Measurements from ENCODE around the gene DNAH7. TPM values are rescaled to one million over a fixed set of nuclear protein-coding genes. Genes with fewer than 3 reads are reported as not detected.

DNAH7 gene
- total and polyA plus RNA-seq, 9 donors: 0.30 to 27.3 (median 1.6) TPM

DNA sequence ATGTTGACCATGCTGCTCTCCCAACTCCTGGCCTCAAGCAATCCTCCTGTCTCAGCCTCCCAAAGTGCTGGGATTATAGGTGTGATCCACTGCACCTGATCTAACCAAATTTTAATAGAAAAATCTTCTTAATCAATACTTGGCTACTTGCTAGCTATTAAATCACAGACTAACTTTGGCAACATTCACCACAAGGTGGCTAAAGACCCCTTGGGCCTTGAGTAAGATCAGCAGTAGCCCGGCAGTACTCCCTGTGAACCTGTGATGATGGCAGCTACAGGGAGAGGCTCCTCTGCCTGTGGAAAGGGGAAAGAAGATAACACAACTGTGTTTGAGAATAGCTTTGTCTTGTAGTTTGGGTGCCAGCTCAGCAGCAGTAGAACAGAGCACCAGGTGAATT lies 308.8 kb downstream of the DNAH7 start:
- intact Hi-C loops (cut with DNase I): no loop called here
- Histone ChIP-seq H3K27ac (no peak overlapping the region), H3K4me1 (ENCODE audit: insufficient read depth) (no peaks in the 10 kb centered on the region), H3K27me3 (no peaks in the 10 kb centered on the region), H3K9me3 (no peaks in the 10 kb centered on the region), H3K36me3 (no peaks in the 10 kb centered on the region), H3K4me3 (no peak overlapping the region)
- no peak for DNase-seq
- 88 to 96% (median 94%) methylated on average over 1 of the region's 1 CpG for WGBS, 3 donors
- TF ChIP-seq CTCF (IDR thresholded peaks at IDR 0.05) (no peak), POLR2A (IDR thresholded peaks at IDR 0.05) (no peak), EP300 (IDR thresholded peaks at IDR 0.05) (no peak)

DNA sequence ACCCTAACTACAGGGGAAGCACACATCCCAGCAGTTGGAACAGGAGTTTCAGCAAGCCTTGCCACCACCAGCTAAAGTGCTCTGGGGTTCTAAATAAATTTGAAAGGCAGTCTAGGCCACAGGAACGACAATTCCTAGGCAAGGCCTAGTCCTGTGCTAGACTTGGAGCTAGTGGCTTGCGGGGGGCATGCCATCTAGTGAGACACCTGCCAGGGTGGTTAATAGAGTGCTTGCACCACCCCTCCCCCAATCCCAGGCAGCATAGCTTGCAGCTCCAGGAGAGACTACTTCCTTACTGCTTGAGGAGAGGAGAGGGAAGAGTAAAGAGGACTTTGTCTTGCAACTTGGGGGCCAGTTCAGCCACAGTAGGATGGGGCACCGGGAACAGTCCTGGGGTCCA lies 309.8 kb downstream of the DNAH7 start:
- 96 to 98% (median 98%) methylated on average over 3 of the region's 3 CpGs for whole genome bisulfite sequencing, 3 donors
- TF ChIP-seq POLR2A (IDR thresholded peaks at IDR 0.05) (no peak), CTCF (IDR thresholded peaks at IDR 0.05) (no peak), EP300 (IDR thresholded peaks at IDR 0.05) (no peak)
- no peaks in the 10 kb centered on the region for H3K27me3 ChIP-seq
- no peaks in the 10 kb centered on the region for H3K4me1 ChIP-seq (ENCODE audit: insufficient read depth)
- intact Hi-C loops (cut with DNase I): no loop called here
- no peak overlapping the region for H3K27ac ChIP-seq
- no peak for DNase-seq
- H3K9me3 ChIP-seq: no peaks in the 10 kb centered on the region
- H3K36me3 ChIP-seq: no peaks in the 10 kb centered on the region
- no peak overlapping the region for H3K4me3 ChIP-seq

DNA sequence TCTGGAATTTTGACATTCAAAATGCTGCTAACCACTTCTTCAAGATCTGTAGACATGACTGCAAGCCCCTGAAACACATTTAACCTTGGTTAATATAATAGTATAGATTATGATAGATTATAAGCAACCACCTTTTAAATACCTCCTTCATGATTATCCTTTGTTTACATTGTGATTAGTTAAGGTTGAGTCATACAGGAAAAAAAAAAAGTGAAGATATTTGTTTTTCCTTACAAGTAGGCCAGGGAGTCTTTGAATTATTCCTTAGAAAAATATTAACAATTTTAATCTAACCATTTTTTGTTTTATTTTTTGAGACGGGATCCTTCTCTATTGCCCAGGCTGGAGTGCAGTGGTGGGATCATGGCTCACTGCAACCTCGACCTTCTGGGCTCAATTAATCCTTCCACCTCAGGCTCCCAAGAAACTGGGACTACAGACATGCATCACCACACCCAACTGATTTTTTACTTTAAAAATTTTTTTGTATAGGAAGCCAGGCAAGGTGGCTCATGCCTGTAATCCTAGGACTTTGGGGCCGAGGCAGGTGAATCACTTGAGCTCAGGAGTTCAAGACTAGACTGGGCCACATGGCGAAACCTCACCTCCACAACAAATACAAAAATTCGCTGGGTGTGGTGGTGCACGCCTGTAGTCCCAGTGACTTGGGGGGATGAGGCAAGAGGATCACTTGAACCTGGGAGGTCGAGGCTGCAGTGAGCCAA lies 312.3 kb downstream of the DNAH7 start:
- H3K9me3 ChIP-seq: no peaks in the 10 kb centered on the region
- no peak overlapping the region for H3K4me3 ChIP-seq
- intact Hi-C loops (cut with DNase I): no loop called here
- H3K4me1 ChIP-seq (ENCODE audit: insufficient read depth): no peaks in the 10 kb centered on the region
- H3K27me3 ChIP-seq: no peaks in the 10 kb centered on the region
- no peak for TF ChIP-seq EP300 (IDR thresholded peaks at IDR 0.05)
- no peaks in the 10 kb centered on the region for H3K36me3 ChIP-seq
- WGBS, 3 donors: 71 to 83% (median 76%) methylated on average over 7 of the region's 7 CpGs
- no peak for DNase-seq
- H3K27ac ChIP-seq: no peak overlapping the region

DNA sequence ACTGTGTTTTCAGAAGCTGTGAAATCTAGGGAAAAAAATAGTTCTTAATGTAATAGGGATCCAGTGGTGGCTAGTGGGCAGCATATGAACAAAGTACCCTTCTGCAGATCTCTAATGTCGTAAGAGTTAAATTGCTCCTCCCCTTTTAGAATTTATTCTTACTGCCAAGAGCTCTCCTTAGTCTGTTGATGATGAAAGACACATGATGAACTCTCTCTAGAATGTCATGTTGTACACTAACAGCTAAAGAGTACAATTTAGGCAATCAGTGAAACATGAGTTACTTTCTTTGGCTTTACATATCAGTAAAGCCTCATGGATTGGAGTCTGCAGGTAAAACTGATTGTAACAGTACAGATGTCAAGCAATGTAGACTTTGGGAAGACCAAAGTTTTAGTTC lies 327.4 kb downstream of the DNAH7 start:
- H3K4me3 ChIP-seq: no peak overlapping the region
- no peaks in the 10 kb centered on the region for H3K9me3 ChIP-seq
- no peaks in the 10 kb centered on the region for H3K4me1 ChIP-seq (ENCODE audit: insufficient read depth)
- no peaks in the 10 kb centered on the region for H3K36me3 ChIP-seq
- H3K27me3 ChIP-seq: no peaks in the 10 kb centered on the region
- H3K27ac ChIP-seq: no peak overlapping the region
- TF ChIP-seq CTCF (IDR thresholded peaks at IDR 0.05) (no peak), EP300 (IDR thresholded peaks at IDR 0.05) (no peak), POLR2A (IDR thresholded peaks at IDR 0.05) (no peak)
- 94 to 98% (median 95%) methylated on average over 1 of the region's 1 CpG for WGBS, 3 donors
- intact Hi-C loops (cut with DNase I): no loop called here
- DNase-seq: no peak

DNA sequence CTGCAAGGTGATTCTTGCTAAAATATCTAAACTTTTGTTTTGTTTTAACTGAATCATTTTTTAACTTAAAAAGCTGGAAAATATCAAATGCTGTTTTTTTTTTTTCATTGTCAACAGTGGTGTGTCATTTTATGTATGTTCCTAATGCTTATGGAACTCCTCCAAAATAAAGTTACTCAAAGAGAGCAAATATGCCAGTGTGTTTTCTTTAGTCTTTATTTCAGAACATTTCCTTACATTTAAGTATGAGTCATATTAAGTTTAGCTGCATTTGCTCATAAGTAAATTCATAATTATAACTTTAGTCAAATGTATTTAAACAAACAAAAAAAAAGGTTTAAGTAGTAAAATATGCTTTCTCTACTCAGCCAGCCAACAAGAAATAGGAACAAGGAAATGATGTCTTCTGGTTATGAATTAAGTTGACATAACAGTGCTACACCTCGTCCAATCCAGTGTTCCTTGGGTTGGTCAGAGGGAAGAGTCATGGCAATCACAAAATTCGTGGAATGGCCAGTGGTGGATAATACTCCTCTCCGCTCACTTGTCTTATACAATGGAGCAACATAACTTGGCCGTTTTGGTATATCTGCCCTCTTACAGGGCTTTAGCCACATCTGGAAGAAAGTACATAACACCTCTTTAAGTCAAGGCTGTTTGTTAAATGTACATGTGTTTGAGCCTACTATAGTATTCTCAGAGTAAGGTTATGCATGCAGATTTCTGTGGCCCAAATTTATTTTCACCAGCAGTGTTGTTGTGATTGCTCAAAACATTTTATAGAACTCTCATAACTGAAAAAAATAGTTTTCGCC lies 330.9 kb downstream of the DNAH7 start:
- no peaks in the 10 kb centered on the region for H3K27me3 ChIP-seq
- H3K4me1 ChIP-seq (ENCODE audit: insufficient read depth): no peaks in the 10 kb centered on the region
- H3K9me3 ChIP-seq: no peaks in the 10 kb centered on the region
- TF ChIP-seq EP300 (IDR thresholded peaks at IDR 0.05) (no peak), POLR2A (IDR thresholded peaks at IDR 0.05) (no peak), CTCF (IDR thresholded peaks at IDR 0.05) (no peak)
- intact Hi-C loops (cut with DNase I): no loop called here
- 88 to 93% (median 90%) methylated on average over 5 of the region's 5 CpGs for WGBS, 3 donors
- no peak overlapping the region for H3K27ac ChIP-seq
- no peak for DNase-seq
- H3K4me3 ChIP-seq: no peak overlapping the region
- H3K36me3 ChIP-seq: no peaks in the 10 kb centered on the region

Measured in ovary (tissue), 9 donors.